HG03520 (cell line): ENCODE measurements around the gene ADPGK.
"Not testable (repeated sequence)": the region's sequence is repeated elsewhere in the genome, so short reads cannot be mapped to it uniquely, and the experiment has no call there.

ENCODE experiments used
- ATAC-seq: cut with Tn5 transposase; IDR thresholded peaks from one replicate; pipeline ENCODE4 v1.9.1; 2021; ENCODE audit warnings: mild to moderate bottlenecking, moderate library complexity; ENCODE audit not compliant: unreplicated experiment

The ADPGK gene

DNA sequence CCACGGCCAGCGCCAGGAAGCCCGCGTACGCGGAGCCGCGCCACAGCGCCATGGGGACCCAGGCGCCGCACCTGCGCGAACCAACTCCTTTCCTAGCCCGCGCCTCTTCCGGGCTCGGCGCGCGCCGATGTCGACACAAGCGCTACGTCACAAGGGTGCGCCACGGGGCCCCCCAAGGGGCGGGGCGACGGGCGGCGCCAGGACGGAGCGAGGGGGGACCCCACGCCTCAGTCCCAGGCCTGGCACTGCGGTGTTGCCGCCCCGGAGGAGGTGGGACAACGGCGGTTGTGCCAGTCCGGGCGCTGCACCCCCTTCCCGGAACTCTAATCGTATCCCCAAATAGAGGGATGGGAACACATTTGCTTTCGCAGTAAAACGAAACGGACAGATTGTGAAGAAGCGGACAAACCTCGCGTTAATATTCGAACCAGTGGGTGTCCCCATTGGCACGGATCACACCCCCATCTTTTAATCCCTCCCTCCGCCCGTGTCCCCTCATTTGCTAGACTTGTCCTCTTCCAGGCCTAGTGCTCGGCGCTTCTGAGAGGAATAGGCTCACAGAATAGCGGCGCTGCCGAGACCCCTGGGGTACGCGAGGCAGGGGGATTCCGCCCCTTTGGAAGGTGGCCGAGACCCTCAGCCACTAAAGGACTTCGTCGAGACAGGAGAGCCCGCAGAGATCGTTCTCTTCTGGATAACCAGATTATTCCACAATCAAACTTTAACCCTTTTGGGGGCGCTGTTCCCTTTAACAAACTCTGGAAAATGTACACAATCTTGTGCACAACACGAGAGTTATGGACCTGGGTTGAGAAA is at the start of gene ADPGK:
ADPGK (minus strand) TSS at position 119 of the 816 bp plus-strand sequence; CDS start at position 52, 67 bp downstream.
- peak; percentile 66 for ATAC-seq

DNA sequence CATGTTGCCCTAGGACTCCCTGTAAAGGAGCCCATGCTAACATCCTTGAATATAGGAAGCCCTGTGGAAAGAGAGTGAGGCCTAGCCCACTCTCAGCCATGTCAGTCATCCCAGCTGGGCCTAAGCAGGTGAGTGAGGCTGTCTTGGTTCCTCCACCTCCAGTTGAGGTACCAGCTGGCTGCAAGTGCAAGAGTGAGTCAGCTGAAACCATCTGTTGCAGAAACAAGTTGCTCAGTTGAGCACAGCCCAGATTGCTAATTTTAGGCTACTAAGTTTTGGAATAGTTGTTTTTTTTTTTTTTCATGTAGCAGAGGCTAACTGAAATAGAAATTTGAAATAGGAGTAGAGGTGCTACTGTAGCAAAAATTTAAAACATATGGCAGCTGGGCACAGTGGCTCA is 43.7 kb upstream of the ADPGK start:
- ATAC-seq, result no peak

DNA sequence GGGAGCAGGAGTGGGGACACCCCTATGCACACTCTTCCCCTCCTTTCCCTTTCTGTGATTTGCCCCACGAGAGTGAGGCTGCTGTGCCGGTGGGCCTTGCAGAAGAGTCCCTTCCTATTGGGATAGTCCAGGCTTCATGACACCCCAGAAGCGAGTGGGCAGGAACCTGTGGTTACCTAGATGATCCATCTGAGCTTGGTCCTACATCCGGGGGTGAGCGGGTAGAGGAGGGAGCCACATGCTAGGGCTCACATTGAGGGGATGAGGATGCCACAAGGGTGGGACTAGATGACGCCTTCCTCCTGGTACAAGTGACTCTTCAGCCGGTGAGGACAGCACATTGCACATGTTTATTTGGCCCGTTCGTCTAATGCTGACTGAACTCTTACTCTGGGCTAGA is 43.1 kb upstream of the ADPGK start:
- ATAC-seq, result no peak

DNA sequence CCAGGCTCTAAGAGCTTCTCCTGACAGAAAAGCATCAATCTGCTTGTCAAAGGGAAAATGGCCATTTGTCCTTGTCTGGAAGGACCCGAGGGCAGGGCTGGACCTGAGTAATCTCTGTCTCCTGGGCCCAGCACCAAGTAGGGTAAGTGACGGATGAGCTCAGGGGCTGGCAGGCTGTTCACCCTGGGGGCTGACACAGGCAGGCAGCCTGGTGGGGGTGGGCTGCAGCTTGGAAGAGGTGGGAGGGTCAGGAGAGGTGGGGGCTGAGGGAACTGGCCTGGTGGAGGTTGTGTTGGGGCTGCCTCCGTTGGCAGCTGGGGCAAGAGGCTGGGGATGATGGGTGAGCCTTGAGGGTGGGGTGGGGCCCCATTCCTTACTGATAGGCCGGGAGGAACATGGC is 42.3 kb upstream of the ADPGK start:
- ATAC-seq, result no peak

DNA sequence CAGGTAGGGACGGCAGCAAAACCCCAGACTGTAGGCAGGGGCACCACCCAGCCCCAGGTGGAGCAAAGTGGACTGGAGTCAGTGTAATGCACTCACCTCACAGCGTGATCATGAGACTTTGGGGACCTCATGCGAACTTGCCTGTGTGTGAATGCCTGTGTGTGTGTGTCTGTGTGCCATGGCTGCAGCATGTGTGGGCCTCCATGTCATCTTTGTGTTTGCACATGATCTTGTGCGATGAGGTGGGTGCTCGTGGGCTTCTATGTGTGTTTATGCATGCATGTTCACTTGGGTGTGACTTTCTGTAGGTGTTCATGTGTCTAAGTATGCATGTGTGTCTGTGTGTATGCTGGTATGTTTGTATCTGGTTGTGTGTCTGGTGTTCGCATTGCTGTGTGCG is 41.2 kb upstream of the ADPGK start:
- ATAC-seq, result no peak

DNA sequence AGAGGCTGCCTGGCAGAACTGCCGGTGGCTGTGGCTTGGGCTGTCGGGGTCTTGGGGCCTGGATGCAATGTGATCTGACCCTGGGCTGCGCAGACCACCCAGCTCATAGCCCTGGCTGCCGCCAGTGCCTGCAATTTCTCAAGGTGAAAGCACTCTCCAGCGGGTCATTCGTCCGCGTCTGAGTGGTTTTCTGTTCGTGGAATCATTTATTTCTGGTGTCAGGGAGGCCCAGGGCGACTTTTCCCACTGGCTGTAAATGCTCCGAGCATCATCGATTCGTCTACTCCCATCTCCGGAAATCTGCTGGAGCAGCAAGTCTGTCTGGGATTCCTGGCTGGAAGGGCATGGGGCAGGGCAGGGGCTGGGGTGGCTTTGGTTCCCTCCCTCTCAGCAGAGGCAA is 40.6 kb upstream of the ADPGK start:
- ATAC-seq, result no peak

DNA sequence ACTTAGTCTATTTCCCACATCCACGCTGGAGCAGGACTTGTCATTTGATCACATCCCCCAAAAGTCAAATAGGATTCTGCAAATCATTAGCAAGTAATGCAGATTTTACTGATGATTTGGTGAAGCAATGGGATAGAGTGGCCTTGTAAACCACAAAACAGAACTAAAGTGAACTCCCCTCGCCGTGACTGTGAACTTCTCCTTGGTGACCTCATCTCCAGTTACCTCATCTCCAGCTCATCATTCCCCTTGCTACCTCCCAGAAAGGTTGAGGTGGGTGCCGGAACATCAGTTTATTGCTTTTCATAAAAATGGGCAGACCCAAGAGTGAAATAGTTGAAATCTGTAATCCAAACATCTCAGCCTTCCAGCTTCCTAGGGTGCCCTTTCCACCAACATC is 36.7 kb upstream of the ADPGK start:
- ATAC-seq, result no peak

DNA sequence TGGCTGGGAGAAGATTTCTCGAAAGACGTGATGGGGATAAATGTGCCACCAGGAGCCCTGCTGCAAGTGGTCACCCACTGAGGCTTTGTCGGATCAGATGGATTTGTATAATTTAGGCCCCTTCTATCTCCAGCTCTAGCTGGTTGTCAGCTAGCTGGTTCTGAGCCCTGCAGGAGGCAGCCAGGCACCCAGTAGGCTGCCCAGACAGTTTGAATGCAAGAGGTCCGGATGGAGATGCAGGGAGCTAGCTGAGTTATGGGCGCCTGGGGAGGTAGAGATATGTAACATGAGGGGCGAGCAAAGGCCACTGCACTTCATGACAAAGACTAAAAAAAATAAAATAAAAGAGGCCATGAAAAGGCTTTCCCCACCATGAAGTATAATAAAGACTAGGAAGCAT is 35.1 kb upstream of the ADPGK start:
- no peak for ATAC-seq

DNA sequence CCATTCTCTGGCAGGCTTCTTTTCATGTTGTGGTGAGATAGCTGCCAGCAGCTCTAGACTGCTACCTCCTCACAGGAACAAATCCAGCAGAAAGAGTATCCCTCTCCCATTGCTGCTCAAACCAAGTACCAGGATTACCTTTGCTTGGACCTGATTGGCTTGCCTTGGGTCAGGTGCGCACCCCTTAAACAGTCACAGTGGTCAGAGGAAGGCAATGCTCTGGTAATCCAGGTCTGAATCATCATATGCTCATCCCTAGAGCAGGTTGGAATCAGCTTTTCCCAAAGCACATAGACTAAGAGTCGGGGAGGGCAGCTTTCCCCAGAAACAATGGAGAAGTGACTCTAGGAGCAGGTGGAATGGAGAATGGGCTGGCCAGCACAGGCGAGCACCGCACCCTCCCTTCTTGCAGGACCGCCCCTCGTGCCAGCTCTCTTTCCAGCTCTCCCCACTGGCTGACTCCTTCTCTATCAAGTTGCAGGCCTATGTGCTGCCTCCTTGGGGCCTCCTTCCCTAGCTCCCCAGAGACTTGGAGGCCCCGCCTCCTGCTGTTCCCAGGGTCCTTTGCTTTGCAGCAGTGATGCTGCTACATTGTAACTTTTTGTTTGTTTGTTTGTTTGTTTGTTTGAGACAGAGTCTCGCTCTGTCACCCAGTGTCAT is 29.9 kb upstream of the ADPGK start:
- no peak for ATAC-seq

DNA sequence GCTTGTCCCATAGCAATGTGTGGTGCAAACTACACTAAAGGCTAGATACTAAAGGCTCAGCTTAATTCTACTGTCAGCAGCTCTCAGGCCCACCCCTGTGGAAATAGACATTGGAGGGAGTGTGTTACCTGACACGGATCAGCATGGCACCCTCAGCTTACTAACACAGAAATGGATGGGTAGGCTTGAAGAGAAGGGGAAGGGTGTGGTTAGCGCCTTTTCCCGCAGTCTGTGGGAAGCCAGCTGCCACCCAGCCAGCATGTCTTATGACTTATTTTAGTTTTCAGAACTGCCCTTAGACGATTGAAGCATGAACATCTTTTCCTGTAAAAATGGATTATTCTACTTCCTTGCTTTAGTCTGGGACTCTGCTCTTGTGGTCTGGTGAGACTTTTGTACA is 25.8 kb upstream of the ADPGK start:
- ATAC-seq, result no peak

DNA sequence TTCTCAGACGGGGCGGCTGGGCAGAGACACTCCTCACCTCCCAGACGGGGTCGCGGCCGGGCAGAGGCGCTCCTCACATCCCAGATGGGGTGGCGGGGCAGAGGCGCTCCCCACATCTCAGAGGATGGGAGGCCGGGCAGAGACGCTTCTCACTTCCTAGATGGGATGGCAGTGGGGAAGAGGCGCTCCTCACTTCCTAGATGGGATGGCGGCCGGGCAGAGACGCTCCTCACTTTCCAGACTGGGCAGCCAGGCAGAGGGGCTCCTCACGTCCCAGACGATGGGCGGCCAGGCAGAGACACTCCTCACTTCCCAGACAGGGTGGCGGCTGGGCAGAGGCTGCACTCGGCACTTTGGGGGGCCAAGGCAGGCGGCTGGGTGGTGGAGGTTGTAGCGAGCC is 23.8 kb upstream of the ADPGK start:
- not testable (repeated sequence) for ATAC-seq

DNA sequence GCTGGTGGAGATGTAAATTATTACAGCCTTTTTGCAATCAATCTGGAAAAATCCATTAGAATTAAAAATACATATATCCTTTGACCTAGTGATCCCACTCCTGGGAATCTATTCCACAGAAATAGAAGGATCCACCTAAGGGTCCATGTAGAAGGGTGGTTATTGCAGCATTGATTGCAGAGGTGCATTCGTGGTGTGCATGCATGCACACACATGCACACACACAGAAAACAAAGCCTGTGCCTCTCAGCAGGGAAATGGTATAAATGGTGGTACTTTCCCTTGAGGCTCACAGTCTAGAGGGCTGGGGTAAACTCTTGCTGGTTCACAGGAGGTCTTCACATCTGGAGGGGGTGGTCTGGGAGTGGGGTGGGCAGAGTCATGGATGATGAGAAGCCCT is 19.4 kb upstream of the ADPGK start:
- ATAC-seq, result no peak

DNA sequence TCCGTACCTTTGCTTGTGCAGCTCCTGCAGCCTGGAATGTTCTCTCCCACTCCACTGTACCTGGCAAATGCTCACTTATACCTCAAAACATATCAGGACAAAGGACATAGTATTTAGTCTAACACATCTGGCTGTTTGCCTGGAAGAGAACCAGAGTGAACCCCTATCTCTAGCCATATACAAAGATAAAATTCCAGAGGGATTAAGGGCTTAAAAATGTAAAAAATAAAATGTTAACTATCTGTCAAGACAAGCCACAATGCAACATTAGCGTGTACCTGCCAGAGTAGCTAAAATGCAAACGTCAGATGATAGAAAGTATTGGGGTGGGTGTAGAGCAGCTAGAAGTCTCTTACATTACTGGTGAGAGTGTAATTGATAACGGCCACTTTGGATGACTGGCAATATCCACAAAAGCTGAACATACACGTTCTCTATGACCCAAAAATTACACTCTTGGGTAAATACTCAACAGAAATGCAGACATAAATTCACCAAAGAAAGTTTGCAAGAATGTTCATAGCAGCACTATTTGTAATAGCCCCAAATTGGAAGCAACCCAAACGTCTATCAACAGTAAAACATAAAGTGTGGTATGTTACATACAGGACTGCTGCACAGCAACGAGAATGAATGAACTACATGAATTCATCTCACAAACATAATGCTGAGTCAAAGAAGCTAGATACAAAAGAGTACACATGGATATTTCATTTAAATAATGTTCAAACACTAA is 18.2 kb upstream of the ADPGK start:
- no peak for ATAC-seq

DNA sequence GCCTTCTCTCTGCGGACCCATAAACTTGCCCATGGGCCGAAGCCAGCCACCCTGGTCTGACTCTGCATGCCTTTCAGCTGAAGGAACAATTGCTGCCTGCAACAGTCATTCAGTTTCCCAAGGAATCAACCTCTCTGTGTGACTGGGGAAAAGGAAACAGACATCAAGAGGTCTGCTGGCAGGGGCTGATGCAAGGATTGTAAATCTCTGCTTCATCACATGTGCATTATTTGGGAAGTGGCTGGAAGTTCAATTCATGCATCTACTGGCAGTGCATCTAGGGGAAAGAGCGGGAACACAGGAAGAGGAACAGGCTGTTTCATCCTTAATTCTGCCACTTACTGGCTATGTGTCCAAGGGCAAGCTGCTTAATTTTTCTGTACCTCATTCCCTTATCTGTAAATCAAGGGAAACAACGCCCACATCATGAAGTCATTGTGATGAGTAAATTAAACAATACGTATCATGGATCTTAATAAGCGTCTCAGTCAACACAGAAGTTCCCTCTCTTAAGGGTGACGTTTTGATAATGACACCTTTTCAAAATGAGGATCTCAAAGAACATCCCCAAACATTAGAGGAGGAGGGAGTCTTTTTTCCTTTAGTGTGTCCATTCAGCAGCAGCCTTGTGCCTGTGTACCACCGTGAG is 17.4 kb upstream of the ADPGK start:
- ATAC-seq, result no peak

DNA sequence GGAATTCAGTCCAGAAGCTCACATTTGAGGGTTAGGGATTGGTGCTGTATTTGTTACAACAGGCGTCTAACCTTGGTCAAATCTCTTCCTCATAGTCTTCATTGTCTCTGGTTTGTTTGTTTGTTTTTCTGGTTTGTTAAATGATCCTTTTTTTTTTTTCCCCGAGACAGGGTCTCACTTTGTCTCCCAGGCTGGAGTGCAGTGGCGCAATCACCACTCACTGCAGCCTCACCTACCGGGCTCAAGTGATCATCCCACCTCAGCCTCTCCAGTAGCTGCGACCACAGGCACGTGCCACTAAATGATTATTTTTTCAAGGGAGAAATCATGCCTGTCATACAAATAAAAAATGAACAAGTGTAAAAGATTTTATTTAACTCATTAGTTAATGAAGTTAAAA is 14.3 kb upstream of the ADPGK start:
- ATAC-seq, result no peak

DNA sequence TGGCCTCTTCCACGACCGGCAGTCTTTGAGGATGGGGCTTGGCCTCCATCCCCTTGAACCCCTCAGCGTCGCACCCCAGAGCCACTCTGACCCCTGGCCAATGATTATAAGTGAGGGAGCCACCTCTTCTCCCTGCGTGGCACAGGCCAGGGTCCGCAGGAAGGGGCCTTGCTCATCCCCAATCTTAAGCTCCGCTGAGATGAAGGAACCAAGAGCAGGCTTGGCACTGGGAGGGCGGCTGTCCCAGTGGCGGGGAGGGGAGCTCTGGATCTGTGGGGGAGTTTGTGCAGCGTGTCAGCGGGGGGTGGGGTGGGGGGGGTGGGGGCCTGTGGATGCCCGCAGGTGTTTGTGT is 13.8 kb upstream of the ADPGK start:
- ATAC-seq, result no peak

DNA sequence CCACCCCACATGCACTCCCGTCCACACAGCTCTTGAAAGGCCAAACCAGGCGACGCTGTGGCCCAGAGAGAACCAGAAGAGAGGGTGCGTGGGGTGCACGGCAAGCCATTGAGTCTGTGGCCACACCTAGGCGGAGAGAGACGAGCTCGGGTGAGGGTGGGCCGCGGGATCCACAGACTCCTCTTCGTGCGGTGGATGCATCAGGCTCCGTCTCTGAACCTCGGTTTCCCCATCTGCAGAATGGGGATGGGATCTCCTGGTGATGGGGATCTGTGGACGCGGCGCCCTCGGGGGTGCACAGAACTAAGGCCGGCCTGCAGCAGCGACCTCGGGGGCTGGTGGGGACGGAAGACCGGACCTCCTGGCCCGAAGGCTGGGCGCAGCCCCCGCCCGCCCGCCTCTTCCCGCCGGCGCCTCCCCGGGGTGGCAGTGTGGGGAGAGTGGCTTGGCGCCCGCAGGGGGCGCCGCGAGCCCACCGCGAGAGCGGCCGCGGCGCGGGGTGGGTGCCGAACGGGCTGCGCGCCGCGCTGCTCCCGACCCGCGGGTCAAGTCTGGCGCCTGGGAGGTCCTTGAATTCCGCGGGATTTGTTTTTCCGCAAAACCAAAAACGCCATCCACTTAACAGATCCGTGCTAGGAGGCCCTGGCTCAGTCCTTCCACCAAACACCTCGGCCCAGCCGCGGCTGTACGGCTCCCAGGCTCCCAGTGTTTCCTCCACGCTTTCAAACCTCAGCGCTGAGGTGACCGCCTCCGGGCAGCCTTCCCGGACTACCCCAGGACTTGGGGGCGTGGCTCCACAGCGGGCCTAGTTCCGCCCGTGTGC is 13.2 kb upstream of the ADPGK start:
- ATAC-seq, result no peak

DNA sequence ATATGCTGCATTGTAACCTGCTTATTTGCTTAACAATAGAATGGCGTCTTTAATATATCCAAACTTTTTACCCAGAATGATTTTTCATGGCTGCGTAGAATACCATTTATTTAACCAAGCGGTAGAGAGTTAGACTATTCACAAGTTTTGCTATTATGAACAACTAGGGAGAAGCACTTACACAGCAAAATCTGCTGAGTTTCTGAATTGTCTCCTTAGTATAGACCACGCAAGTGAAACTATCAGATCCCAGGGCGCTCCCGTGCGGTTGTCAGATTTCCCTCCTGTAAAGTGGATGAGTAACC is 12.6 kb upstream of the ADPGK start:
- ATAC-seq, result no peak

DNA sequence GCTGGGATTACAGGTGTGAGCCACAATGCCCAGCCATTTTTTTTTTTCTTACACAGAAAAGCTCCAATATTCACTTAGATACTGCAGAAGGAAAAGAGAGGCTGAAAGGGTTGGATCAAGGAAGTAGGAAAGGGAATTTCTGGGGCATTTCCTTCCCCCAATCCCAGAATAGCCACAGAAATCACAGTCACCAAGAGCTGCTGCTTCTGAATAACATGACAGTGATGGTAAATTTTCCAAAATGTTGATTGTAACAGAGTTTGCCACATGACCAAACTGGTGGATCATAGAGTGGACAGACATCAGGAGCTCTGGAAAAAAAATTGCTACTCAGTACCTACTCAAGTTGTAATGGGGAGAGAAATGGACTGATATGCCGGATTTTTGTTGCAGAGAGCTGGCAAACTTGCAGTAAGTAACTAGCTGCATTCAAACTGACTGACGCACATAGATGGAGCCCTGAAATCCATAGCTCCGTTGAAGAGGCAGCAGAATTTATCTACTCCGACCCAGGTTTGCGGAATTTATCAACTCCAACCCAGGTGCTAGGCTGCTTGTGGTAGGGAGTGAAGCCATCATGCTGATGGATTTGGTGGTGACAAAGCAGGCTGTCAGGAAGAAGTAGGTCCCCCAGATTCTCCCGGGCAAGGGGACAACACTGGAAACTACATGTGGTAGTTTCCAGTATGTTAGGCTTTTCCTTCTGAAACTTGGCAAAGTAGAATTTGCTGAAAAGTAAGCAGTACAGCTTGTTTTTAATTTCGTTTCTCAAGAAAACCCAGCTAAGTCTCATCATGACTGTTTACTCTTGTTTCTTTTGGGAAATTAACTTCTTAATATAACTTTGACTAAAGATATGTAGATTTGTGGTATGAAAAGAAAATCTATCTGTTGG is 10.5 kb upstream of the ADPGK start:
- no peak for ATAC-seq

DNA sequence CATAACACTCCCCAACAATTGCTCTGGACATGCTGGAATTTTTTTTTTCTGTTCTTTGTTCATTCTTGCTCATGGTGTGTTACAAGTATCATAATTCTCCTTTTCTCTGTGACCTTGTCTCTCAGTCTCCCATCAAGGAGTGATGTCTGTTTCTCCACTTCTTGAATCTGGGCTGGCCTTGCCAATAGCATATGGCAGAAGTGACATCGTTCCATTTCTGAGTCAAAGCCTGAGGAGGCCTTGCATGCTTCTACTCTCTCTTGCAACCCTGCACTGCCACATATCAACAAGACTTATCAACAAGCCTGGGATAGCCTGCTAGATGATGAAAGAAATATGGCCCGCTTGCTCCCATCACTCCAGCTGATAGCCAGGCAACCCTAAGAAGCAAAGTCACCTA is 8.9 kb upstream of the ADPGK start:
- no peak for ATAC-seq
